GM21515 (cell line): ENCODE results near the gene CSRNP2.
"Not testable (repeated sequence)": the region's sequence is repeated elsewhere in the genome, so short reads cannot be mapped to it uniquely, and the experiment has no call there.

Experiments
- ATAC-seq: cut with Tn5 transposase; IDR thresholded peaks from one replicate; pipeline ENCODE4 v1.9.1; 2021; ENCODE audit not compliant: unreplicated experiment

The CSRNP2 gene

GRCh38 chr12:51078346-51078745 is 5.0 kb downstream of the CSRNP2 start:
- not testable (repeated sequence) for ATAC-seq

- no peak for ATAC-seq
Observed at GRCh38 chr12:51077930-51078329, 5.5 kb downstream of the CSRNP2 start.

GRCh38 chr12:51076236-51076930 is 7.0 kb downstream of the CSRNP2 start:
- ATAC-seq, result no peak

- ATAC-seq, result no peak
Observed at GRCh38 chr12:51075390-51075789, 8.0 kb downstream of the CSRNP2 start.

- ATAC-seq, result no peak
Observed at GRCh38 chr12:51071663-51072062, 11.7 kb downstream of the CSRNP2 start.

- no peak for ATAC-seq
Observed at GRCh38 chr12:51070004-51070403, 13.4 kb downstream of the CSRNP2 start.

- ATAC-seq, result no peak
Observed at GRCh38 chr12:51067771-51068170, 15.6 kb downstream of the CSRNP2 start.

GRCh38 chr12:51067229-51067628 is 16.2 kb downstream of the CSRNP2 start:
- ATAC-seq, result no peak

- ATAC-seq, result no peak
Observed at GRCh38 chr12:51065530-51065929, 17.9 kb downstream of the CSRNP2 start.

GRCh38 chr12:51062631-51063397 is 20.6 kb downstream of the CSRNP2 start:
- no peak for ATAC-seq

- ATAC-seq, result no peak
Observed at GRCh38 chr12:51059086-51059485, 24.3 kb downstream of the CSRNP2 start.

GRCh38 chr12:51056242-51056641 is 27.2 kb downstream of the CSRNP2 start:
- no peak for ATAC-seq

GRCh38 chr12:51055060-51055459 is 28.3 kb downstream of the CSRNP2 start:
- ATAC-seq, result no peak

- no peak for ATAC-seq
Observed at GRCh38 chr12:51051787-51052186, 31.6 kb downstream of the CSRNP2 start.

GRCh38 chr12:51049525-51049924 is 33.9 kb downstream of the CSRNP2 start:
- ATAC-seq, result no peak

GRCh38 chr12:51048661-51049251 is 34.6 kb downstream of the CSRNP2 start:
- no peak for ATAC-seq

- peak; percentile 95 for ATAC-seq
Observed at GRCh38 chr12:51047655-51048540, 35.5 kb downstream of the CSRNP2 start, which contains the start of gene LETMD1. LETMD1 (plus strand) TSS chr12:51048327; CDS start chr12:51048357, 30 bp downstream.

GRCh38 chr12:51036279-51036678 is 47.1 kb downstream of the CSRNP2 start:
- no peak for ATAC-seq

- no peak for ATAC-seq
Observed at GRCh38 chr12:51033457-51034089, 49.8 kb downstream of the CSRNP2 start.

- ATAC-seq, result no peak
Observed at GRCh38 chr12:51033048-51033447, 50.3 kb downstream of the CSRNP2 start.

- ATAC-seq, result no peak
Observed at GRCh38 chr12:51028813-51029150, 54.6 kb downstream of the CSRNP2 start.
